GM20000 (cell line): Measurements from ENCODE around the gene MRPL53.

Experiments
- DNase-seq: peaks from one replicate; pipeline ENCODE4 v3.0.0; 2012; ENCODE audit warnings: low spot score
- TF ChIP-seq, protein P1 (sequence below): IDR thresholded peaks from 2 replicates; pipeline ENCODE4 v1.5.1; 2012; ENCODE audit warnings: mild to moderate bottlenecking, control low read depth; ENCODE audit errors: extremely low read depth, missing control alignments

The MRPL53 gene

DNA sequence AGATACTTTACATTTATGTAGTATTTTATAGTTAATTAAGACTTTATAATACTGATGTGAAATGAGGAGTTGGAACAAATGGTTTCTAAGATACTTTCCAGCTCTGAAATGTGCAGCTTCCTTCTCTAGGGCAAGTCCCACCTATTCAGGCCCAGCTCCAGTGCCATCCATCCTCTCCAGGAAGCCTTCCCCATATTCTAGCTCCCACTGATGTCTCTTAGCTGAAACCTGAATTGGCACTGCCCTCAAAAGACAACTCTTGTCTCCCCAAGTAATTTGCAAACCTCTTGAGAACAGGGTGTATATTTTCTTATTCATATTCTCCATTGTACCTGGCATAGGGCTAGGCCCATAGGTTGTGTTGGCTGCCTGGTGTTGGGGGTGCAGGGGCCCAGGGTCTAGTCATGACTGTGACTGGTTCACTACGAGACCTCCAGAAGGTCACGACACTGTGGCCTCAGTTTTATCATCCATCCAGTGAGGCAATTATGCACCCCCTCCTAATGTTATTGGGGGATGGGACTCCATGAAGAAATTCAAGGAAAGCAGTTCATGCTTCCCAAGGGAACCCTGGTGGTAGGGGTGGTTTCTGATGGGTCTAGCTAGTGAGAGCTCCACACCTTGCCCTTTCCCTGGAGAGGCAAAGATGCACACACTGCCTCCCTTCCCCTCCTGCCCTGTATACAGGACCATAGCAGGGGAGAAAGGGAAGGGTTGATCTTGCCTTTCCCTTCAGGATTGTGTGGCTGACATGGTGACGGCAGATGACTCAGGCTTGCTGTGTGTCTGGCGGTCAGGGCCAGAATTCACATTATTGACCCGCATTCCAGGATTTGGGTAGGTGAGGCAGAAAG, 48.1 kb downstream of the MRPL53 start:
- no peak for DNase-seq
- TF ChIP-seq, protein P1, sequence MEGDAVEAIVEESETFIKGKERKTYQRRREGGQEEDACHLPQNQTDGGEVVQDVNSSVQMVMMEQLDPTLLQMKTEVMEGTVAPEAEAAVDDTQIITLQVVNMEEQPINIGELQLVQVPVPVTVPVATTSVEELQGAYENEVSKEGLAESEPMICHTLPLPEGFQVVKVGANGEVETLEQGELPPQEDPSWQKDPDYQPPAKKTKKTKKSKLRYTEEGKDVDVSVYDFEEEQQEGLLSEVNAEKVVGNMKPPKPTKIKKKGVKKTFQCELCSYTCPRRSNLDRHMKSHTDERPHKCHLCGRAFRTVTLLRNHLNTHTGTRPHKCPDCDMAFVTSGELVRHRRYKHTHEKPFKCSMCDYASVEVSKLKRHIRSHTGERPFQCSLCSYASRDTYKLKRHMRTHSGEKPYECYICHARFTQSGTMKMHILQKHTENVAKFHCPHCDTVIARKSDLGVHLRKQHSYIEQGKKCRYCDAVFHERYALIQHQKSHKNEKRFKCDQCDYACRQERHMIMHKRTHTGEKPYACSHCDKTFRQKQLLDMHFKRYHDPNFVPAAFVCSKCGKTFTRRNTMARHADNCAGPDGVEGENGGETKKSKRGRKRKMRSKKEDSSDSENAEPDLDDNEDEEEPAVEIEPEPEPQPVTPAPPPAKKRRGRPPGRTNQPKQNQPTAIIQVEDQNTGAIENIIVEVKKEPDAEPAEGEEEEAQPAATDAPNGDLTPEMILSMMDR = no peak

DNA sequence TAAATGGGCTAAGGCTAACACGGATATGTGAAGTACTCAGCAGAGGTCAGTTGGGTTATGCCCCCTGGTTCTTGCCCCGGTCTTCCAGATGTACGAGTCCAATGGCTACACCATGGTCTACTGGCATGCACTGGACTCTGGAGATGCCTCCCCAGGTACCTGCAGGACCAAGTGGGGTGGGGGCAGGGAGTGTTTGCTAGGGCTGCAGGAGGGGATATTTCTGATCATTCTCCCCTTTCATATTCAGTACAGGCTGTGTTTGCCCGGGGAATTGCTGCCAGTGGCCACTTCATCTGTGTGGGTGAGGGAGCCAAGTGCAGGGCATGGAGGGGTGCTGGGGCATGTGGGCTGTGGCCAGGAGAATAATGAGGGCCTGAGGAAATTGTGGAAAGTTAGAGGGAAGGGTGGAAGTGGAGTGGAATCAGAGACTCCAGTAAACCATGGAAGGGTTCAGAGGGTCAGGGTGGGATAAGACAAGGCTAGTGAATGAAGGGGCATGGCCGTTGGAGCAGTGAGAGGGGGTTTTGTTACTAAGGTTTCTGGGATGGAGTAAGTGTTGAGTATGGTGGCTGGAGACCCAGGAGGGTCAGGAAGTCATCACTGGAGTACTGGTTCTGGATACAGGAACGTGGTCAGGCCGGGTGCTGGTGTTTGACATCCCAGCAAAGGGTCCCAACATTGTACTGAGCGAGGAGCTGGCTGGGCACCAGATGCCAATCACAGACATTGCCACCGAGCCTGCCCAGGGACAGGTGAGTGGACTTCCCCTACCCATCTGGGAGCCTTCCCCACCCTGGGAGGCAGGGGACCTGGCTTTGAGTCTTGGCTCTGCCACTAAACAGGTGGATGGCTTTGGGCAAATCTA, 49.0 kb downstream of the MRPL53 start:
- DNase-seq = no peak
- TF ChIP-seq, protein P1 = no peak
